AG09319 (cell line): Measurements from ENCODE around the gene MALSU1.

Source experiments
- DNase-seq: peaks from one replicate; pipeline ENCODE4 v3.0.0-alpha.2; 2010; ENCODE audit warnings: low read depth; ENCODE audit errors: extremely low read depth
- CTCF ChIP-seq: IDR thresholded peaks from 2 replicates; pipeline ENCODE4 v1.5.1; 2011; ENCODE audit warnings: low read depth, mild to moderate bottlenecking, inconsistent platforms, low read length, moderate library complexity

Gene MALSU1

GRCh38 chr7:23343102-23343501, 44.0 kb downstream of the MALSU1 start:
- no peak for DNase-seq
- no peak for TF ChIP-seq CTCF

- TF ChIP-seq CTCF = no peak
- no peak for DNase-seq
Observed at GRCh38 chr7:23343806-23344475, 44.8 kb downstream of the MALSU1 start.

GRCh38 chr7:23345601-23346000, 46.5 kb downstream of the MALSU1 start:
- no peak for DNase-seq
- TF ChIP-seq CTCF = no peak

- TF ChIP-seq CTCF = no peak
- no peak for DNase-seq
Observed at GRCh38 chr7:23346316-23346715, 47.2 kb downstream of the MALSU1 start.

- no peak for DNase-seq
- TF ChIP-seq CTCF = no peak
Observed at GRCh38 chr7:23347033-23347681, 48.0 kb downstream of the MALSU1 start.

- DNase-seq = peak; percentile 79
- TF ChIP-seq CTCF = no peak
Observed at GRCh38 chr7:23347682-23348180, 48.6 kb downstream of the MALSU1 start.

GRCh38 chr7:23349484-23350157, 50.5 kb downstream of the MALSU1 start:
- no peak for TF ChIP-seq CTCF
- peak; percentile 38 for DNase-seq
